ENCODE data around the gene PIK3R2.
"Not testable (repeated sequence)": the region's sequence is repeated elsewhere in the genome, so short reads cannot be mapped to it uniquely, and the experiment has no call there.

The PIK3R2 gene

GRCh38 chr19:18152817-18153555 lies at the start of gene PIK3R2:
Gene PIK3R2, plus strand, starts transcription at chr19:18153163. Its CDS starts 2,717 bp downstream, at chr19:18155880.
- H3K27ac ChIP-seq (ENCODE audit: low read depth, low read length) = peak within 1 kb of the TSS; percentile 99
- H3K36me3 ChIP-seq (ENCODE audit: control insufficient read depth, insufficient read depth, low read length) = peaks cover 13% of the 10 kb centered on the region

DNA sequence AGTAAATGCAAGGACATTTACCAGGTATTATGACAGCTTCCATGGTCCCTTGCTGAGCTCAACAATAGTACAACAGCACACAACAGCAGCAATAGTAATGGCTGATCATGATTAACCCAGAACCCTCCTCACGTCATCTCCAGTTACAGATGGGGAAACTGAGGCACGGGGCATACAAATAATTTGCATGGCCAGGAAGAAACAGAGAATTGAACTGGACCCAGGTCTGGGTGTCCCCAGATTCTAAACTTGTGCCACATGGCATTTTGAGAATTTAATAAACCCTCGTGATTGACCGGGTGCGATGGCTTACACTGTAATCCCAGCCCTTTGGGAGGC lies 48.2 kb upstream of the PIK3R2 start:
- Histone ChIP-seq H3K4me1 (ENCODE audit: control insufficient read depth, insufficient read depth, low read length) (peaks cover 2% of the 10 kb centered on the region; the same call in 1 of the 2 replicates), H3K9me3 (ENCODE audit: control insufficient read depth, insufficient read depth, low read length) (no peaks in the 10 kb centered on the region), H3K4me3 (ENCODE audit: low read depth, low read length) (peak overlapping the region; percentile 67), H3K27ac (ENCODE audit: low read depth, low read length) (peak overlapping the region; percentile 26), H3K9ac (ENCODE audit: low read depth, low read length) (no peak overlapping the region), H3K36me3 (ENCODE audit: control insufficient read depth, insufficient read depth, low read length) (no peaks in the 10 kb centered on the region), H3K27me3 (ENCODE audit: control insufficient read depth, insufficient read depth, low read length) (peaks cover 14% of the 10 kb centered on the region)

More at GRCh38 chr19:18152817-18153555, at the start of gene PIK3R2:
- Histone ChIP-seq H3K9ac (ENCODE audit: low read depth, low read length) (peak within 1 kb of the TSS; percentile 95), H3K9me3 (ENCODE audit: control insufficient read depth, insufficient read depth, low read length) (no peaks in the 10 kb centered on the region), H3K4me3 (ENCODE audit: low read depth, low read length) (peak within 1 kb of the TSS; percentile 85), H3K4me1 (ENCODE audit: control insufficient read depth, insufficient read depth, low read length) (peaks cover 10% of the 10 kb centered on the region; the same call in 1 of the 2 replicates), H3K27me3 (ENCODE audit: control insufficient read depth, insufficient read depth, low read length) (no peaks in the 10 kb centered on the region)

DNA sequence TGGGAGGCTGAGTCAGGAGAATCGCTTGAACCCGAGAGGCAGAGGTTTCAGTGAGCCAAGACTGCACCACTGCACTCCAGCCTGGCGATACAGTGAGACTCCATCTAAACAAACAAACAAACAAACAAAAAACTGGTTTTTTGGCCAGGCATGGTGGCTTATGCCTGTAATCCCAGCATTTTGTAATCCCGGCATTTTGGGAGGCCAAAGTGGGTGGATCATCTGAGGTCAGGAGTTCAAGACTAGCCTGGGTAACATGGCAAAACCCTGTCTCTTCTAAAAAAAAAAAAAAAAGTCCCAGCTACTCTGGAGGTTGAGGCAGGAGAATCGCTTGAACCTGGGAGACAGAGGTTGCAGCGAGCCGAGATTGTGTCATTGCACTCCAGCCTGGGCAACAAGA lies 47.7 kb upstream of the PIK3R2 start:
- peaks cover 14% of the 10 kb centered on the region for H3K27me3 ChIP-seq (ENCODE audit: control insufficient read depth, insufficient read depth, low read length)
- not testable (repeated sequence) for H3K36me3 ChIP-seq (ENCODE audit: control insufficient read depth, insufficient read depth, low read length); H3K9ac ChIP-seq (ENCODE audit: low read depth, low read length); H3K9me3 ChIP-seq (ENCODE audit: control insufficient read depth, insufficient read depth, low read length); H3K27ac ChIP-seq (ENCODE audit: low read depth, low read length); H3K4me1 ChIP-seq (ENCODE audit: control insufficient read depth, insufficient read depth, low read length); H3K4me3 ChIP-seq (ENCODE audit: low read depth, low read length)

DNA sequence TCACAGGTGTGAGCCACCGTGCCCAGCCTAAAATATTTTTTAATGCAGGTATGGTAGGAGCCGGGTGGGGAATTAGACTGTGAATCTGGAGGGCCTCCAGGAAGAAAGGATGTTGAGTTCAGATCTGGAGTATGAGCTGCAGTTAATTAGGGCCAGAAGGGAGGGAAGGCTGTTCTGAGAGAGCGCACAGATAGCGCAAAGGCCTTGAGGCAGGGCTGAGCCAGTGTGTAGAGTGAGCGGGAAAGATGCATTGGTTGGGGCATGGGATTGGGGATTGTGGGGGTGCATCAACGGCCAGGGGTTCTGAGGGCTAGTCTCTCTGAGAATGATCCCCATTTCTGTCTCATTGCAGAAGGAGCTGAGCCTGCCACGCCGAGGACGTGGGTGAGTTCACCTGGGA lies 45.7 kb upstream of the PIK3R2 start:
- Histone ChIP-seq H3K27ac (ENCODE audit: low read depth, low read length) (no peak overlapping the region), H3K4me3 (ENCODE audit: low read depth, low read length) (no peak overlapping the region), H3K4me1 (ENCODE audit: control insufficient read depth, insufficient read depth, low read length) (peaks cover 6% of the 10 kb centered on the region; the same call in 1 of the 2 replicates), H3K36me3 (ENCODE audit: control insufficient read depth, insufficient read depth, low read length) (no peaks in the 10 kb centered on the region), H3K9ac (ENCODE audit: low read depth, low read length) (no peak overlapping the region), H3K9me3 (ENCODE audit: control insufficient read depth, insufficient read depth, low read length) (no peaks in the 10 kb centered on the region), H3K27me3 (ENCODE audit: control insufficient read depth, insufficient read depth, low read length) (peaks cover 20% of the 10 kb centered on the region)

DNA sequence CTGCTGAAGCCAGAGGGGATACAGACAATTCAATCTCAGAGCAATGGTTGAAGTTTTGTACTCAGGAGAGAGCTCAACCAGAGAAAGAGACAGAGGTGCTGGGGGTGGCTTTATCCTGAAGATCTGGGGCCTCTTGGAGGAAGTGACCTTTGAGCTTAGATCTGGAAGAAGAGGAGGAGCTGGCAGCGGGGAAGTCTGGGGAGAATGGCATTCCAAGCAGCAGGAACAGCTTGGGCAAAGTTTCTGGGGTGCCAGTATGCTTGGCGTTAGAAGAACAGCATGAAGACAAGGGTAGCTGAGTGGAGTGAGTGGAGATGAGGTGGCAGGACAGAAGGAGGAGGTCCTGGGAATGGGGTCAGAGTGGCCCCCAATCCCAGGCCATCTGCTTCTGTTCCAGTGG lies 44.1 kb upstream of the PIK3R2 start:
- Histone ChIP-seq H3K27ac (ENCODE audit: low read depth, low read length) (no peak overlapping the region), H3K9me3 (ENCODE audit: control insufficient read depth, insufficient read depth, low read length) (no peaks in the 10 kb centered on the region), H3K27me3 (ENCODE audit: control insufficient read depth, insufficient read depth, low read length) (peaks cover 20% of the 10 kb centered on the region), H3K4me1 (ENCODE audit: control insufficient read depth, insufficient read depth, low read length) (peaks cover 6% of the 10 kb centered on the region; the same call in 1 of the 2 replicates), H3K36me3 (ENCODE audit: control insufficient read depth, insufficient read depth, low read length) (no peaks in the 10 kb centered on the region), H3K9ac (ENCODE audit: low read depth, low read length) (no peak overlapping the region), H3K4me3 (ENCODE audit: low read depth, low read length) (no peak overlapping the region)

- H3K4me3 ChIP-seq (ENCODE audit: low read depth, low read length) = peak overlapping the region; percentile 71
- no peaks in the 10 kb centered on the region for H3K36me3 ChIP-seq (ENCODE audit: control insufficient read depth, insufficient read depth, low read length)
- peaks cover 20% of the 10 kb centered on the region for H3K27me3 ChIP-seq (ENCODE audit: control insufficient read depth, insufficient read depth, low read length)
- H3K9ac ChIP-seq (ENCODE audit: low read depth, low read length) = no peak overlapping the region
- H3K4me1 ChIP-seq (ENCODE audit: control insufficient read depth, insufficient read depth, low read length) = peaks cover 6% of the 10 kb centered on the region; the same call in 1 of the 2 replicates
- no peak overlapping the region for H3K27ac ChIP-seq (ENCODE audit: low read depth, low read length)
- H3K9me3 ChIP-seq (ENCODE audit: control insufficient read depth, insufficient read depth, low read length) = no peaks in the 10 kb centered on the region
Measured at GRCh38 chr19:18109341-18109732, 43.6 kb upstream of the PIK3R2 start.

- H3K4me1 ChIP-seq (ENCODE audit: control insufficient read depth, insufficient read depth, low read length) = peaks cover 6% of the 10 kb centered on the region; the same call in 1 of the 2 replicates
- H3K36me3 ChIP-seq (ENCODE audit: control insufficient read depth, insufficient read depth, low read length) = no peaks in the 10 kb centered on the region
- peak overlapping the region; percentile 71 for H3K4me3 ChIP-seq (ENCODE audit: low read depth, low read length)
- H3K27ac ChIP-seq (ENCODE audit: low read depth, low read length) = no peak overlapping the region
- no peak overlapping the region for H3K9ac ChIP-seq (ENCODE audit: low read depth, low read length)
- peaks cover 20% of the 10 kb centered on the region for H3K27me3 ChIP-seq (ENCODE audit: control insufficient read depth, insufficient read depth, low read length)
- H3K9me3 ChIP-seq (ENCODE audit: control insufficient read depth, insufficient read depth, low read length) = no peaks in the 10 kb centered on the region
Measured at GRCh38 chr19:18109733-18110608, 43.0 kb upstream of the PIK3R2 start.

DNA sequence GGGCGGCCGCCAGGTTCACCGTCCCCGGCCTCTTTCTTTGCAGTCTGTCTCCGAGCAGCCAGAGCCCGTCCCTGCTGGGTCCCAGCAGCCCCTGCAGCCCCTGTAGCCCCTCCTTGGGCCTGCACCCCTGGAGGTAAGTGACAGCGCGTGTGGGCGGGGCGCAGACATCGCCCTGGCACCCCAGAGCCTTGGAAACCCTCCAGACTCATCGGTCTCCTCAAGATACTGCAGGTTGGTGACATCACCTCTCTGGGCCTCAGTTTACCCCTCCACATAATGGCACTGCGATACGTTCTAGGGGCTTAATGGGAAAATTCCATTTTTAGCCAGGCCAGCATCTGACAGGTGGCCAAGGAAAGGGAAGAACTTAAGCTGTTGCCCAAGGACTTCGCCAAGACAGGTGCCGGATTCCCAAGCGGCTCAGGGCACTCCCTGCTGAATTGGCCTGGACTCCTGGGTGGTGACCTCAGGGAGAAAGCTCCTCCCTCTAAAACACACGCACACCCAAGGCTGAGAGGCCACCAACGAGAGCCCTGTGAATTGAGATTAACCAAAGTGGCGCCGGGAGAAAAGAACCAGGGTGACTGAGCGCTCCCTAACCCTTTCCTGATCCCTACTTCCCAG lies 42.2 kb upstream of the PIK3R2 start:
- no peak overlapping the region for H3K27ac ChIP-seq (ENCODE audit: low read depth, low read length)

DNA sequence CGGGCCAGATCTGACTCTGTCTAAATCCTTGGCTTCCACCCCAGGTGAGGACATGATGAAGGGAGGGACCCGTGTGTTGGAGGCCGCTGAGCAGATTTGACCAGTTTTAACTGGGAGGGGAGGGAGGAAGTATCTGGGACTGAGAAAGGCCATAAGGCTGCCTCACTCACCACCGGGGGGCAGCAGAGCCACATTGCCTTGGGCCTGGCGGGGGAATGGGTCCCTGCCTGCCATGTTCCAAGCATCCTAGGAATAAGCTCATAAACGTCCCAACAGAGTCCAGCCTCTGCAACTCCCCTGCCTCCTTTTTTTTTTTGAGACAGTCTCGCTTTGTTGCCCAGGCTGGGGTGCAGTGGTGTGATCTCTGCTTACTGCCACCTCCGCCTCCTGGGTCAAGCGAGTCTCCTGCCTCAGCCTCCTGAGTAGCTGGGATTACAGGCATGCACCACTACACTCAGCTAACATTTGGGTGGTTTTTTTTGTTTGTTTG lies 39.9 kb upstream of the PIK3R2 start:
- H3K4me1 ChIP-seq (ENCODE audit: control insufficient read depth, insufficient read depth, low read length) = peaks cover 6% of the 10 kb centered on the region; the same call in 1 of the 2 replicates
- no peak overlapping the region for H3K9ac ChIP-seq (ENCODE audit: low read depth, low read length)
- no peak overlapping the region for H3K27ac ChIP-seq (ENCODE audit: low read depth, low read length)

More for the DNA sequence above, 42.2 kb upstream of the PIK3R2 start:
- no peaks in the 10 kb centered on the region for H3K9me3 ChIP-seq (ENCODE audit: control insufficient read depth, insufficient read depth, low read length)
- no peak overlapping the region for H3K9ac ChIP-seq (ENCODE audit: low read depth, low read length)
- peak overlapping the region; percentile 71 for H3K4me3 ChIP-seq (ENCODE audit: low read depth, low read length)
- peaks cover 20% of the 10 kb centered on the region for H3K27me3 ChIP-seq (ENCODE audit: control insufficient read depth, insufficient read depth, low read length)
- peaks cover 6% of the 10 kb centered on the region; the same call in 1 of the 2 replicates for H3K4me1 ChIP-seq (ENCODE audit: control insufficient read depth, insufficient read depth, low read length)
- no peaks in the 10 kb centered on the region for H3K36me3 ChIP-seq (ENCODE audit: control insufficient read depth, insufficient read depth, low read length)

GRCh38 chr19:18113827-18114226 lies 39.1 kb upstream of the PIK3R2 start:
- Histone ChIP-seq H3K27me3 (ENCODE audit: control insufficient read depth, insufficient read depth, low read length) (peaks cover 14% of the 10 kb centered on the region), H3K4me1 (ENCODE audit: control insufficient read depth, insufficient read depth, low read length) (peaks cover 6% of the 10 kb centered on the region; the same call in 1 of the 2 replicates), H3K36me3 (ENCODE audit: control insufficient read depth, insufficient read depth, low read length) (no peaks in the 10 kb centered on the region), H3K27ac (ENCODE audit: low read depth, low read length) (no peak overlapping the region), H3K4me3 (ENCODE audit: low read depth, low read length) (no peak overlapping the region), H3K9ac (ENCODE audit: low read depth, low read length) (no peak overlapping the region), H3K9me3 (ENCODE audit: control insufficient read depth, insufficient read depth, low read length) (no peaks in the 10 kb centered on the region)

More for the DNA sequence above, 39.9 kb upstream of the PIK3R2 start:
- H3K4me3 ChIP-seq (ENCODE audit: low read depth, low read length) = no peak overlapping the region
- no peaks in the 10 kb centered on the region for H3K9me3 ChIP-seq (ENCODE audit: control insufficient read depth, insufficient read depth, low read length)
- H3K36me3 ChIP-seq (ENCODE audit: control insufficient read depth, insufficient read depth, low read length) = no peaks in the 10 kb centered on the region
- H3K27me3 ChIP-seq (ENCODE audit: control insufficient read depth, insufficient read depth, low read length) = peaks cover 20% of the 10 kb centered on the region

Data from HUES48 (cell line).